ENCODE data around the gene DCAF5. TPM values are rescaled to one million over a fixed set of nuclear protein-coding genes. Genes with fewer than 3 reads are reported as not detected.
"Not testable (repeated sequence)": the region's sequence is repeated elsewhere in the genome, so short reads cannot be mapped to it uniquely, and the experiment has no call there.

Gene DCAF5
- total RNA-seq, 1 donor from 2014 or later = 57.3 TPM

DNA sequence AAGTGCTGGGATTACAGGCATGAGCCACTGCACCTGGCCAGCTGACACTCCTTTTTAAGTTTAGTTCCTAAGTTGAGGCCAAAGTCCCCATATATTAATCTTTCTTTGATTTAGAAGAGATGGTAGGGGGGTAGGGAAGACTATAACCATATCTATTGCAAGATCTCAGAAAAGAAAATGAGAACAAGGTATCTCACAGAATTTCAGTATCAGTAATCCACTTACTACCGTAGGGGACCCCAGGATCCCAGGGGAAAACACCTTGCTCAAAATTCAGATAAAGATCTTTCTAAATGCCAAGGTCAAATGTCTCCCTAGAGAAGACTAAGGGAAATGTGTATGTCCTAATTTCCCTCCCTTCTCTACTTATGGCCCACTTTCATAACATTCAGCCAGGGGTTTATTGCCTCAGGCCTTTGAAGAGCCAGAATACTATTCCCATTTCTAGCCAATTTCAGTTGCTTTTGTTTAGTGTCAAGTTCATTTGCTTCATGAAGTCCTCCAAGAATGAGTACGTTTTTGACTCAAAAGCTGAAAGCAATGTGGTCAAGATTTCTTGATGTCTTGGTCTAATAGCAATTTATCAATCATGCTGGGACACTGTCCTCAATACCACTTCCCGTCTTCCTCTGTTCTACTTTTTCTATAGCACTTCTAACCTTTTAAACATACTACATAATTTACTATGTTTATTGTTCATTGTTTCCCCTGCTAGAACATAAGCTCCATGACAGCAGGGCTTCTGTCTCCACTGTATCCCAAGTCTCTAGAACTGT lies 86.3 kb downstream of the DCAF5 start:
- H3K27me3 ChIP-seq = no peaks in the 10 kb centered on the region
- intact Hi-C loops (cut with DNase I) = no loop called here
- H3K9me3 ChIP-seq = no peaks in the 10 kb centered on the region
- TF ChIP-seq, protein P1, sequence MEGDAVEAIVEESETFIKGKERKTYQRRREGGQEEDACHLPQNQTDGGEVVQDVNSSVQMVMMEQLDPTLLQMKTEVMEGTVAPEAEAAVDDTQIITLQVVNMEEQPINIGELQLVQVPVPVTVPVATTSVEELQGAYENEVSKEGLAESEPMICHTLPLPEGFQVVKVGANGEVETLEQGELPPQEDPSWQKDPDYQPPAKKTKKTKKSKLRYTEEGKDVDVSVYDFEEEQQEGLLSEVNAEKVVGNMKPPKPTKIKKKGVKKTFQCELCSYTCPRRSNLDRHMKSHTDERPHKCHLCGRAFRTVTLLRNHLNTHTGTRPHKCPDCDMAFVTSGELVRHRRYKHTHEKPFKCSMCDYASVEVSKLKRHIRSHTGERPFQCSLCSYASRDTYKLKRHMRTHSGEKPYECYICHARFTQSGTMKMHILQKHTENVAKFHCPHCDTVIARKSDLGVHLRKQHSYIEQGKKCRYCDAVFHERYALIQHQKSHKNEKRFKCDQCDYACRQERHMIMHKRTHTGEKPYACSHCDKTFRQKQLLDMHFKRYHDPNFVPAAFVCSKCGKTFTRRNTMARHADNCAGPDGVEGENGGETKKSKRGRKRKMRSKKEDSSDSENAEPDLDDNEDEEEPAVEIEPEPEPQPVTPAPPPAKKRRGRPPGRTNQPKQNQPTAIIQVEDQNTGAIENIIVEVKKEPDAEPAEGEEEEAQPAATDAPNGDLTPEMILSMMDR (IDR thresholded peaks at IDR 0.05) = no peak
- ATAC-seq (no peak), DNase-seq (no peak)
- no peak overlapping the region for H3K27ac ChIP-seq
- peaks cover 46% of the 10 kb centered on the region for H3K36me3 ChIP-seq
- no peak overlapping the region for H3K4me3 ChIP-seq
- H3K4me1 ChIP-seq = no peaks in the 10 kb centered on the region

DNA sequence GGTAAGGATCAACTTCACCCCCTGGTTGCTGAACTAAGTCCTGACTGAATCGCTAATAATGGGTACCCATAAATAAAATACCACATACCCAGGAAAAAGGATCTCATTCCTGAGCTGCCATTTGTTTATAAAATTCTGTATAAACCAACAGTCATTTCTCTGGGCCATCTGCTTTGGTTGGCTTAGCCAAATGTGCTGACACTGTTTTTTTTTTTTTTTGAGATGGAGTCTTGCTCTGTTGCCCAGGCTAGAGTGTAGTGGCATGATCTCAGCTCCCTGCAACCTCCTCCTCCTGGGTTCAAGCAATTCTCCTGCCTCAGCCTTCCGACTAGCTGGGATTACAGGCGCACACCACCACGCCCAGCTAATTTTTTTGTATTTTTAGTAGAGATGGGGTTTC lies 87.0 kb downstream of the DCAF5 start:
- DNase-seq; intact Hi-C loops (cut with DNase I); H3K4me1 ChIP-seq; H3K27ac ChIP-seq; H3K27me3 ChIP-seq; H3K4me3 ChIP-seq; H3K9me3 ChIP-seq; ATAC-seq: not testable (repeated sequence)
- peaks cover 46% of the 10 kb centered on the region for H3K36me3 ChIP-seq

- intact Hi-C loops (cut with DNase I) = no loop called here
- no peak for ATAC-seq
- H3K36me3 ChIP-seq = peaks cover 54% of the 10 kb centered on the region
These were observed 88.3 kb downstream of the DCAF5 start for GRCh38 chr14:69064596-69064995.

DNA sequence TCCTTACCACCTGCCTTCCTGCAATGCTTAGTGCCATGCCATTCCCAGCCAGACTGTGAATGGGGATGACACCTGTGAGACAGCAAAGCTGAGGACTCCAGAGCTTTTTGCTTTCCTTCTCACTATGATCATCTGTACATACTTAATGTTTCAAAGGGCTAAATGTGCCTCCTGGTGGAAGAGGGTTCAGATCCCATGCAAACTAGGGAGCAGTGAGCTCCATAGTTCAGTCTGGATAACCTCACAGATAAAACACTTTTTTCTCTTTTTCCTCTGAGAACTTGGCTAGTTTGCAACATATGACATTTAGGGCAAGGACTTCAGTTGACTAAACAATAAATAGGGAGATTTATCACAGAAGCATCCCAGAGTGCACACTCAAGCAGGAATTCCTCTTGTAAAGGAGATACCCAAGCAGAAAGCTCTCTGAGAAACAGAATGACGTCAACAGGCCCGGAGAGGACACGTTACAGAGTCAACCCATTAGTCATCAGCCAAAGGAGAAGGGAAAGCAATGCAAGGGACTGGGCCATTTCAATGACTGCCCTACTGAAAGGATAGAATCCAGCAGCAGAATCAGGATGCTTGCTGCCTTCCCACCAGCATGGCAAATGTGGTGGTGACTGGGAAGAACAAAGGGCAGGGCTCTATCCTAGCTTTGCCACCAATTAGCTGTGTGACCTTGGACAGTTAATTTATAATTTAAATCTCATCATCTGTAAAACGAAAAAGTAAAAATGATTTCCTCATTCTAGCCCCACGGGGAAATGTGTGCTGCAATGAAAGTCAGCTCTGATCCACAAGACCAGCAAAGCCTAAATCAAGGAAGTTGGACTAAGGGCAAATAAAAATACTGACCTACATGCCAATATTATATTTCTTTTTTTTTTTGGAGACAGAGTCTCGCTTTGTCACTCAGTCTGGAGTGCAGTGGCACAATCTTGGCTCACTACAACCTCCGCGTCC lies 93.0 kb downstream of the DCAF5 start:
- H3K9me3 ChIP-seq = no peaks in the 10 kb centered on the region
- TF ChIP-seq, protein P1 (IDR thresholded peaks at IDR 0.05) = no peak
- DNase-seq (no peak), ATAC-seq (peak; percentile 87)
- peak overlapping the region; percentile 7 for H3K27ac ChIP-seq
- no peak overlapping the region for H3K4me3 ChIP-seq
- H3K36me3 ChIP-seq = peaks cover 77% of the 10 kb centered on the region
- intact Hi-C loops (cut with DNase I) = no loop called here
- peaks cover 5% of the 10 kb centered on the region for H3K4me1 ChIP-seq
- H3K27me3 ChIP-seq = no peaks in the 10 kb centered on the region

More at GRCh38 chr14:69064596-69064995, 88.3 kb downstream of the DCAF5 start:
- Histone ChIP-seq H3K9me3 (no peaks in the 10 kb centered on the region), H3K4me1 (peaks cover 2% of the 10 kb centered on the region), H3K27me3 (no peaks in the 10 kb centered on the region), H3K27ac (no peak overlapping the region), H3K4me3 (no peak overlapping the region)
- DNase-seq = no peak
- TF ChIP-seq, protein P1 (IDR thresholded peaks at IDR 0.05) = no peak

DNA sequence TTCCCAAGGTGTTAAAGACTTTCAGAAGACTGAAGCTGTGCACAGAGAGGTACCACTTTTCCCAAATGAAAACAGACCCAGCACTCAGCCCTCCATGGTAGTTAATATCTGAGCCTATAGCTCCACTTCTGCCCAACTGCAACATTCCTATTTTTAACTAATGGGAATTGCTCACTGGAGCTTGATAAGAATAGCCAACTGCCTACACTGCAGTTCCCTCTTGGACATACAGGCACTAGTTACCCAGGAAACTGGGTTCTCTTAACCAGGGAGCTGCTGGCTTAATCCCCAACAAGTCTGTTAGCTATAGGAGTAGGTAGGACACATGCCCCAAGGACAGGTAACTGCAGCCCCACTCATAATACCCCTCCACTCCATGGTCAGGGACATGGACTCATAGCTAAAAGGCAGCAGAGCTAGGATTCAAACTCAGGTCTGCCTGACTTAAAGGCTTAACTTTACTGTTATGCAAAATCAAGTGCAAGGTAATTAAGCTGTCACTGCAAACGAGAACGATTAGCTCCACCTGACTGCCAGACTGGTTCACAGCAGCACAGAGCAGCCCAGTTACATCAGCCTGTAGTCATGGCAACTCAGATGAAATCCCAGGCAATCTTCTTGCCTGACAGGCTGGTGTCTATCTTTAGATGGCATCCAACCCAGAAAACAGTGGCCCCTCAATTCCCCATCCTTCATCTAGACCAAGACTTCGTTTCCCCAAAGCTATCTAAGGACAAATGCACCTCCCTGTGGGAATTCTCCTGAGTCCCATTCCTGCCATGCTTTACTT lies 96.7 kb downstream of the DCAF5 start:
- Histone ChIP-seq H3K4me3 (no peak overlapping the region), H3K27ac (no peak overlapping the region), H3K36me3 (peaks cover 72% of the 10 kb centered on the region), H3K27me3 (no peaks in the 10 kb centered on the region), H3K9me3 (no peaks in the 10 kb centered on the region), H3K4me1 (peaks cover 20% of the 10 kb centered on the region)
- intact Hi-C loops (cut with DNase I) = no loop called here
- TF ChIP-seq, protein P1 (IDR thresholded peaks at IDR 0.05) = no peak
- ATAC-seq = no peak
- no peak for DNase-seq

Data from upper lobe of right lung (tissue), 1 donor.